Muscle layer of duodenum (tissue), 2 donors: ENCODE data around the gene MT1M.

Experiments
- H3K27ac ChIP-seq: one replicate; pipeline ENCODE4 v1.7.0; 2013; ENCODE audit warnings: mild to moderate bottlenecking, low read length
- H3K27me3 ChIP-seq: one replicate; pipeline ENCODE4 v1.7.0; 2013; ENCODE audit warnings: low read depth, mild to moderate bottlenecking, control low read depth, low read length
- H3K36me3 ChIP-seq, 2 donors: one replicate each; pipeline ENCODE4 v1.7.0; 2013; ENCODE audit warnings: low read length in 2 of 2, control low read depth in 1 of 2, mild to moderate bottlenecking in 1 of 2; ENCODE audit not compliant: insufficient read depth in 2 of 2, control insufficient read depth in 1 of 2
- H3K4me1 ChIP-seq, 2 donors: one replicate each; pipeline ENCODE4 v1.7.0; 2013; ENCODE audit warnings: low read length in 2 of 2, mild to moderate bottlenecking in 2 of 2, control low read depth in 1 of 2, moderate library complexity in 1 of 2; ENCODE audit not compliant: insufficient read depth in 2 of 2, control insufficient read depth in 1 of 2
- H3K4me3 ChIP-seq, 2 donors: one replicate each; pipeline ENCODE4 v1.7.0; 2013; ENCODE audit warnings: low read length in 2 of 2, low read depth in 1 of 2, mild to moderate bottlenecking in 1 of 2
- H3K9me3 ChIP-seq, 2 donors: one replicate each; pipeline ENCODE4 v1.7.0; 2013; ENCODE audit warnings: low read length in 2 of 2, control low read depth in 1 of 2, mild to moderate bottlenecking in 1 of 2; ENCODE audit not compliant: control insufficient read depth in 1 of 2
- donor health status: healthy.

MT1M gene

DNA sequence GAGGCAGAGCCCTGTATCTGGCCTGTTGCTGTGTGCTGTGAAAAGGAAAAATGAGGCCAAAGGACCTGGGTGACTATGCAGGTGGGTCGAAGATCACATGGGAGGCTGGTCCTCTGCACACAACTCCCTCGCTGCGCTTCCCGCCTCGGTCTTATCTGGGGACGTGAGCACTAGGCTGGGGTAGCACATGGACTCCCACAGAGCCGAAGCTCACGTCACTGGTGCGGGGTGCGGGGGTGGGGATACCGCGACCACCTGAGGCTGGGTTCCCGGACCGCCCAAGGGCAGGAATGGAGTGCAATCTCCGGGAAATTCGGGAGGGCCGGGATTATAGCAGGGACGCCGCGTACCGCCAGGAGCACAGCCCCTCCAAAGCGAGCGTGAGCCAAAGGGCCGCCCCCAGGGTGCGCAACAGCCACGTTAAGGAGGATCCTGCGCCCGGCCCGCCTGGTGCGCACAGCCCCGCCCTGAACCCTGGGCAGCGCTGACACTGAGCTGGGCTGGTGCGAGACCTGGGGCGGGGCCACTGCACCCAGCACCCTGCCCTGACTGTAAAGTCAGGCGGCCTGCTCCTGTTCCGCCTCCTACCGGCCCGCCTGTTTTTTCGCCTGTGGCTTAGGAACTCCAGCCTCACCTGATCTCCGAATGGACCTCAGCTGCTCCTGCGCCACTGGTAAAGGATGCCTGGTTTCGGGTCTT is 10.8 kb downstream of the MT1M start:
- H3K4me3 ChIP-seq: peak overlapping the region; percentile 18 to 55
- H3K9me3 ChIP-seq: no peaks in the 10 kb centered on the region
- H3K27me3 ChIP-seq: peaks cover 8% of the 10 kb centered on the region
- peaks cover 9 to 18% of the 10 kb centered on the region in 2 donors for H3K4me1 ChIP-seq
- H3K27ac ChIP-seq: no peak overlapping the region
- H3K36me3 ChIP-seq: no peaks in the 10 kb centered on the region

DNA sequence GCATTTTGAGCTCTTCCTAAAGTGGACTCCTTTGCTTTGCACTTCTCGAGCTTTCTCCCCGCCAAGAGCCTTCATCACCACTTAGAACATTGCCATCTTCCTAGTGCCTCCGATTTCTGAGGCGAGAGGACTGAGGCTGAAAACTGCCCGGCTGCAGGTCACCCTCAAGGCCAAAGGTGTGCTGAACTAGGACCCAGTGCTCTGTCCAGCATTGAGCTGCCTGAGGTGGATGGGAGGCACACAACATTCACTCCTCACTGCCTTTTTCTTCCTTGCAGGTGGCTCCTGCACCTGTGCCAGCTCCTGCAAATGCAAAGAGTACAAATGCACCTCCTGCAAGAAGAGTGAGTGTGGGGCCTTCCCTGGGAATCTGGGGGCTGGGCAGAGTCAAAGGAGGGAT is 11.4 kb downstream of the MT1M start:
- H3K27me3 ChIP-seq: peaks cover 2% of the 10 kb centered on the region
- H3K27ac ChIP-seq: no peak overlapping the region
- peaks cover 5 to 12% of the 10 kb centered on the region in 2 donors for H3K4me1 ChIP-seq
- peak overlapping the region; percentile 18 to 55 for H3K4me3 ChIP-seq
- no peaks in the 10 kb centered on the region for H3K36me3 ChIP-seq
- no peaks in the 10 kb centered on the region for H3K9me3 ChIP-seq

DNA sequence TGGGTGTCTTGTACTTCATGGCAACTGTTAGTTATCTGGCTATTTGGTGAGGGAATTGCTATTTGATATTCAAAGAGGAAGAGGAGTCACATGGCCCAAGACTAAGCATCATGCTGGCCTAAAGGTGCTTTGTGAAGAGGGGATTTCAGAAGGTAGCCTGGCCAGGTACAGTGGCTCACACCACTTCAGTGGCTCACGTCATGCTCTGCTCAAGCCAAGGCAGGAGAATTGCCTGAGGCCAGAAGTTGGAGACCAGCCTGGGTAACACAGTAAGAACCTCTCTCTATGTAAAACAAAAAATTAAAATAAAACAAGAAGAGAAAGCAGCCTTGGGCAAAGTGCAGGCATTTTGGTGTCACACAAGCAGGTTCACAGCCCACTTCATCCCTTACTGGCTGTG is 12.9 kb downstream of the MT1M start:
- H3K27me3 ChIP-seq: no peaks in the 10 kb centered on the region
- H3K27ac ChIP-seq: no peak overlapping the region
- peaks cover 4 to 12% of the 10 kb centered on the region in 2 donors for H3K4me1 ChIP-seq
- H3K9me3 ChIP-seq: no peaks in the 10 kb centered on the region
- no peaks in the 10 kb centered on the region for H3K36me3 ChIP-seq
- no peak overlapping the region for H3K4me3 ChIP-seq

DNA sequence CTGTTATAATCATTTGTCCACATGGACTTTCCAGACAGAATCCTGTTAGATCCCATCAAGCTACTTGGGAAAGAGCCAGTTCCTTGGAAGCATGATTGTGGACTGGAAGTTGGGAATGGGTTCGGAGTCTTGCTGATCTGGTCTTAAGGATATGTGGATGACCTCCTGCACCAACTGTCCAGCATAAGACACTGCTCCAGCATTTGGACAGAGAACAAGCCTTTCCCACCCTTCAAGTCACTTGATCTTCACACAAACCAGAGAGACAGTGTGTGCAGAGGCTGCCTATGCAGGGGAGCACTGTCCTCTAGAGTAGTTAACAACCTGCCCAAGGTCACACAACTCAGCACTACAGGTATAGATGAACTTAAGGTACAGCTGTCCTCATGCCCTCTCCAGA is 13.4 kb downstream of the MT1M start:
- Histone ChIP-seq H3K9me3 (no peaks in the 10 kb centered on the region), H3K27me3 (no peaks in the 10 kb centered on the region), H3K4me1 (peaks cover 4 to 12% of the 10 kb centered on the region in 2 donors), H3K4me3 (no peak overlapping the region), H3K36me3 (no peaks in the 10 kb centered on the region), H3K27ac (no peak overlapping the region)

DNA sequence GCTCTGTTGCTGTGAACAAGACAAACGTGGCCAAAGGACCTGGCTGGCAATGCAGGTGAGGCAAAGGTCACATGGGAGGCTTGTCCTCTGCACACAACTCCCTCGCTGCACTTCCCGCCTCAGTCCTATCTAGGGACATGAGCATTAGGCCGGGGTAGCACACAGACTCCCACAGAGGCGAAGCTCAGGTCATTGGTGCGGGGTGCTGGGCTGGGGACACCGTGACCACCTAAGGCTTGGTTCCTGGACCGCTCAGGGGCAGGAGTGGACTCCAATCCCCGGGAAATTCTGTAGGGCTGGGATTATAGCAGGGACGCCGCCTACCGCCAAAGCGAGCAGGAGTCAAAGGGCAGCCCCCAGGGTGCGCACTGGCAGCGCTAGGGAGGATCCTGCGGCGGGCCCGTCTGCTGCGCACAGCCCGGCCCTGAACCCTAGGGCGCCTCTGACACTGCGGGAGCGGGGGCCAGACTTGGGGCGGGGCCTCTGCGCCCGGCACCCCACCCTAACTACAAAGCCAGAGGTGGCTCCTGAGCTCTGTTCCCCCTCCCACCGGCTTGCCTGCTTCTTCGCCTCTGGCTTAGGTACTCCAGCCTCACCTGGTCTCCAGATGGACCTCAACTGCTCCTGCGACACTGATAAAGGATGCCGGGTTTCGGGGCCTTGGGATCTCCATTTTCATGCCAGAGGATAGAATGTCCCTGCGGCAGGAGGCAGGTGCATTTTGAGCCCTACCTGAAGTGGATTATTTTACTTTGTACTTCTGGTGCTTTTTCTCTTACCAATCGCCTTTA is 15.4 kb downstream of the MT1M start:
- Histone ChIP-seq H3K36me3 (no peaks in the 10 kb centered on the region), H3K9me3 (no peaks in the 10 kb centered on the region), H3K4me3 (no peak overlapping the region), H3K27ac (no peak overlapping the region), H3K4me1 (peaks cover 4 to 12% of the 10 kb centered on the region in 2 donors), H3K27me3 (no peaks in the 10 kb centered on the region)

DNA sequence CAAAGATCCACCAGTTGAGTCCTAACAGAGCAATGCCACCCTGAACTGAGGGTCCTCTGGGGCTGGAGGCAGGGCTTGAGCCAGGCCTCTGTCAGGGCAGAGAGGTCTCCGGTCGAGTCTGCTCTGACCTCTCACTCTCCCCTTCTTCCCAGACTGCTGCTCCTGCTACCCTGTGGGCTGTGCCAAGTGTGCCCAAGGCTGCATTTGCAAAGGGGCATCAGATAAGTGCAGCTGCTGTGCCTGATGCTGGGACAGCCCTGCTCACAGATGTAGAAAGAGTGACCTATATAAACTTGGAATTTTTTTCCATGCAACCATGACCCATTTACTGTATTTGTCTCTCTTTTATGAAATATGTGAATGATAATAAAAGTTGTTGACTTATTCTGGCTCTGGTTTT is 16.8 kb downstream of the MT1M start:
- no peak overlapping the region for H3K27ac ChIP-seq
- no peaks in the 10 kb centered on the region for H3K9me3 ChIP-seq
- no peaks in the 10 kb centered on the region for H3K27me3 ChIP-seq
- no peaks in the 10 kb centered on the region for H3K4me1 ChIP-seq
- no peaks in the 10 kb centered on the region for H3K36me3 ChIP-seq
- no peak overlapping the region for H3K4me3 ChIP-seq

DNA sequence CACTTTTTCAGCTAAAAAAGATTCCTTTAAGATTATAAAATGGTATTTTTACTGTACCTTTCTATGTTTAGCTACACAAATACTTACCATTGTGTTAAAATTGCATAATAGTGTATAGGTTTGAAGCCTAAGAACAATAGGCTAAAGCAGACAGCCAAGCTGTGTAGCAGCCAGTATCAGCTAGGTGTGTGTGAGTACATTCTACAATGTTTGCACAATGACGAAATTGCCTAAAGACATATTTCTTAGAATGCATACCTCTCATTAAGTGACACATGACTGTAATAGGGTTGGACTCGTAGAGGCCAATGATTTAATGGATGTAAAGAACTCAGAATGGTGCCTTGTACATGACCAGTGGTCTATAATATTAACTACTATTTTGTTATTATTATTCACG is 17.4 kb downstream of the MT1M start:
- H3K9me3 ChIP-seq: no peaks in the 10 kb centered on the region
- no peaks in the 10 kb centered on the region for H3K27me3 ChIP-seq
- H3K4me3 ChIP-seq: no peak overlapping the region
- no peaks in the 10 kb centered on the region for H3K4me1 ChIP-seq
- H3K36me3 ChIP-seq: no peaks in the 10 kb centered on the region
- no peak overlapping the region for H3K27ac ChIP-seq

DNA sequence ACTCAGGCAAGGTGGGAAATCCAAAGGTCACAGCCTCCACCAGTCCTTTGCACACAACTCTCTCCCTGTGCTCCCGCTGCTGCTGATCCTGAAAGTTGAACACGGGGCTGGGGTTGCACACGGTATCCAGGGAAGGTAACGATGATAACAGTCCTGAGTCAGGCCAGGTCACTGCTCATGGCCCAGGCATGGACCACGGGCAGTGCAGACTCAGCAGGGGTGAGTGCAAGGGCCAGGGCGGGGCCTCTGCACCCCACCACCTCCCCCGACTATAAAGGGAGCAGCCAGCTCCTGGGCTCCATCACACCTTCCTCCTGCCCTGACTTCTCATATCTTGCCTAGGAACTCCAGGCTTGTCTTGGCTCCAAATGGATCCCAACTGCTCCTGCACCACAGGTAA is 19.1 kb downstream of the MT1M start, which contains the start of gene MT1B:
Gene MT1B (plus strand): TSS at position 301 of the 400 bp plus-strand sequence. CDS start 68 bp downstream, at position 369.
- no peaks in the 10 kb centered on the region for H3K4me1 ChIP-seq
- H3K9me3 ChIP-seq: no peaks in the 10 kb centered on the region
- no peak within 1 kb of the TSS for H3K4me3 ChIP-seq
- H3K27me3 ChIP-seq: no peaks in the 10 kb centered on the region
- H3K36me3 ChIP-seq: no peaks in the 10 kb centered on the region
- no peak within 1 kb of the TSS for H3K27ac ChIP-seq

DNA sequence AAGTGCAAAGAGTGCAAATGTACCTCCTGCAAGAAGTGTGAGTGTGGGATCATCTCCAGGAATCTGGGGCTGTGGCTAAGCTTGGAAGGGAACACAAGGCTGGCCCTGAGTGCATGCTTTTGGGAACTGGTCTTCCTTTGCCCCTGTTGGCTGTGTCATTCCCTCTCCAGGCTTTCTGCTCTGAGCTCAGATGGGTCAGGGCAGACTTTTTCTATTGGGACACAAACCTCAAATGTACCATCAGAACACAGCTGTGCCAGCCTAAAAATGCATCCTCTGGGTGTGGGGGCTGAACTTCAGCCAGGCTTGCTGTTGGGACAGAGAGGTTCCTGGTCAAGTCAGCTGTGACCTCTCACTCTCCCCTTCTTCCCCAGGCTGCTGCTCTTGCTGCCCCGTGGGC is 20.1 kb downstream of the MT1M start:
- Histone ChIP-seq H3K36me3 (no peaks in the 10 kb centered on the region), H3K9me3 (no peaks in the 10 kb centered on the region), H3K27me3 (no peaks in the 10 kb centered on the region), H3K27ac (no peak overlapping the region), H3K4me1 (peaks cover 0 to 5% of the 10 kb centered on the region in 2 donors), H3K4me3 (no peak overlapping the region)

DNA sequence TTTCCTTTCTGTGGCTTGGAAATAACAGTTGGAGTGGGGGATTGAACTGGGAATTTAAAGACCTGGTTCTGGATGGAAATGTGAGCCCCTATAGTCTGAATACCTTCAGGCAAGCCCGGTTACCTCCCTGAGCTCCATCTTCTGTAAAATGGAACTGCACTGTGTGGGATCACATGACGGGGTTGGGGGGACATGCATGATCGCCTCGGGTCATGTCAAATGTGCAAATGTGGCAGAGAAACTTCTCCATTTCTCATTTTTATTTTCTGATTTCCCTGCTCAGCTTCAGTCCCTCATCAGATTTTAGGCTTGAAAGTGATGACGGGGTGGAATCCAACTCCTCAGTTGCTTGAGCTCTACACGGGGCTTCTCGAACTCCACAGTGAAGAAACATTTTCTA is 20.8 kb downstream of the MT1M start:
- peaks cover 2% of the 10 kb centered on the region for H3K27me3 ChIP-seq
- no peak overlapping the region for H3K4me3 ChIP-seq
- no peaks in the 10 kb centered on the region for H3K9me3 ChIP-seq
- H3K27ac ChIP-seq: no peak overlapping the region
- peaks cover 0 to 8% of the 10 kb centered on the region in 2 donors for H3K4me1 ChIP-seq
- H3K36me3 ChIP-seq: no peaks in the 10 kb centered on the region

DNA sequence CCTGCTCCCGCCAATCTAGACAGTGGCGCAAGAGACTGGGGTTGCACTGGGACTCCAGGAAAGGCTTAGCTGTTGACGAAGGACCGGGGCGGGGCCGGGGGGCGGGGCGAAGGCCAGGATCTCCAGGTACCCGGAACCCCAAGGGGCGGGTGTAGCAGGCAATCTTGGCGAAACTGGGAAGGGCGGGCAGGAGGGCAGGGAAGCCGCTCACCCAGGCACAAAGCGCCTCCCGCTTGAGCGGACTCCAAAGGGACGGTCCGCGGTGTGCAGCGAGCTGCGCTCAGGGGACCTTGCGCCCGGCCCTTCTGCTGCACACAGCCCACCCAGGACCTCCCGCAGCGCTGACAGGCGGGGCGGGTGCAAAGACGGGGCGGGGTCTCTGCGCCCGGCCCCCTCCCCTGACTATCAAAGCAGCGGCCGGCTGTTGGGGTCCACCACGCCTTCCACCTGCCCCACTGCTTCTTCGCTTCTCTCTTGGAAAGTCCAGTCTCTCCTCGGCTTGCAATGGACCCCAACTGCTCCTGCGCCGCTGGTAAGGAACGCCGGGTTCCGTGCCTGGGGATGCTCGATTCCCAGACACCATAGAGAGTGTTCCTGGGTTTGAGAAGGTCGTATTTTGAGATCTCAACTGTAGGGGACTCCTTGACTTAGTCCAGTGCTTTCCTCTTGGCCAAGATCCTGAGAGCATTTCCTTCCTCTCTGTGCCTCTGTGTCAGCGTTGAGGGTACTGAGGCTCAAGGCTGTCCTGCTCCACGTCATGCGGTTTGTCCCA is 25.3 kb downstream of the MT1M start, which contains the start of gene MT1F:
Gene MT1F (plus strand): TSS at position 405 of the 772 bp plus-strand sequence. CDS start 100 bp downstream, at position 505.
- Histone ChIP-seq H3K36me3 (no peaks in the 10 kb centered on the region), H3K4me3 (peak within 1 kb of the TSS; percentile 56 to 76), H3K27ac (peak within 1 kb of the TSS; percentile 82), H3K9me3 (no peaks in the 10 kb centered on the region), H3K27me3 (peaks cover 21% of the 10 kb centered on the region), H3K4me1 (peaks cover 0 to 9% of the 10 kb centered on the region in 2 donors)
